ENCODE measurements around the gene SNX25. TPM values are rescaled to one million over a fixed set of nuclear protein-coding genes. Genes with fewer than 3 reads are reported as not detected.

SNX25 gene
- total RNA-seq, 1 donor from 2014 or later, result 13.0 TPM

- no peak for DNase-seq
These were observed 170.9 kb downstream of the SNX25 start for GRCh38 chr4:185380320-185380719.

GRCh38 chr4:185381288-185382196 is 172.1 kb downstream of the SNX25 start:
- DNase-seq, result no peak

- no peak for DNase-seq
These were observed 173.4 kb downstream of the SNX25 start for GRCh38 chr4:185382754-185383153.

- DNase-seq, result no peak
These were observed 174.1 kb downstream of the SNX25 start for GRCh38 chr4:185383451-185383850.

GRCh38 chr4:185384061-185384460 is 174.7 kb downstream of the SNX25 start:
- DNase-seq, result no peak

- DNase-seq, result peak; percentile 23
These were observed 175.5 kb downstream of the SNX25 start for GRCh38 chr4:185384930-185385331.

- no peak for DNase-seq
These were observed 178.6 kb downstream of the SNX25 start for GRCh38 chr4:185387957-185388356.

- no peak for DNase-seq
These were observed 181.5 kb downstream of the SNX25 start for GRCh38 chr4:185390941-185391340.

- no peak for DNase-seq
These were observed 182.8 kb downstream of the SNX25 start for GRCh38 chr4:185392156-185392555.

- no peak for DNase-seq
These were observed 185.3 kb downstream of the SNX25 start for GRCh38 chr4:185394568-185395237.

- peak; percentile 82 for DNase-seq
These were observed 186.0 kb downstream of the SNX25 start, which contains the start of gene LRP2BP for GRCh38 chr4:185395238-185395955. Gene LRP2BP (minus strand): TSS chr4:185395924. CDS start chr4:185378186, 17,738 bp downstream.

GRCh38 chr4:185395956-185396723 is 186.7 kb downstream of the SNX25 start:
- DNase-seq, result peak; percentile 94

- no peak for DNase-seq
These were observed 187.5 kb downstream of the SNX25 start, which contains the start of gene ANKRD37 for GRCh38 chr4:185396724-185397385. Gene ANKRD37 (plus strand): TSS chr4:185396841. CDS start chr4:185396924, 83 bp downstream.

- no peak for DNase-seq
These were observed 189.2 kb downstream of the SNX25 start for GRCh38 chr4:185398618-185399017.

GRCh38 chr4:185399466-185399865 is 190.1 kb downstream of the SNX25 start:
- no peak for DNase-seq

- no peak for DNase-seq
These were observed 194.6 kb downstream of the SNX25 start for GRCh38 chr4:185404031-185404430.

- DNase-seq, result no peak
These were observed 196.1 kb downstream of the SNX25 start for GRCh38 chr4:185405296-185405999.

GRCh38 chr4:185408432-185408831 is 199.0 kb downstream of the SNX25 start:
- DNase-seq, result no peak

GRCh38 chr4:185411849-185412248 is 202.5 kb downstream of the SNX25 start:
- DNase-seq, result no peak

GRCh38 chr4:185412412-185412811 is 203.0 kb downstream of the SNX25 start:
- DNase-seq, result no peak
